ENCODE measurements around the gene REV3L. TPM values are rescaled to one million over a fixed set of nuclear protein-coding genes. Genes with fewer than 3 reads are reported as not detected.

Gene REV3L
- total RNA-seq, 1 donor from 2014 or later = 38.0 TPM

- H3K4me1 Mint-ChIP-seq (ENCODE audit: low read depth) = no peaks in the 10 kb centered on the region
- DNase-seq (ENCODE audit: low spot score) = no peak
- no peak overlapping the region for H3K4me3 Mint-ChIP-seq (ENCODE audit: unreplicated experiment)
- TF ChIP-seq CTCF (IDR thresholded peaks at IDR 0.05) = no peak
- no peaks in the 10 kb centered on the region for H3K27me3 Mint-ChIP-seq (ENCODE audit: low read depth)
- H3K9me3 Mint-ChIP-seq (ENCODE audit: low read depth) = no peaks in the 10 kb centered on the region
- H3K36me3 Mint-ChIP-seq (ENCODE audit: low read depth) = peaks cover 17% of the 10 kb centered on the region
- no peak overlapping the region for H3K27ac Mint-ChIP-seq (ENCODE audit: unreplicated experiment)
Measured at GRCh38 chr6:111411046-111411445, 72.0 kb downstream of the REV3L start.

DNA sequence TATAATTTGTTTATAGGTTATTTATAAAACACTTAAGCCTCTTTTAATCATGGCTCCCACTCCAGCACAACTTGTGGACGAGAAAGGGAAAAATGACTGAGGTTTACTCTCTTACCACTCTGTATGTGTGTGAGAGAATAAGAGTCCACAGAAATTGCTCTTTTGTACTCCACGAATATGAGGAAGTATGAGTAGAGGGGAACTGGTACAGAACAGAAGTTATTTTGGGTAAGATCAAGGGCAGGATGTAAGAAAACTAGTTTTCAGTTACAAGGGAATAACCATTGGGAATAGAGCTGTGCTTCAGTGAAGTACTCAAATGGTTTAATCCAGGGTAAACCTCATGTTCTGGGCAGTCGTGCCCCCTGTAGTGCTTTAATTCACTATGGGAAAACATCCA lies 72.6 kb downstream of the REV3L start:
- no peaks in the 10 kb centered on the region for H3K4me1 Mint-ChIP-seq (ENCODE audit: low read depth)
- H3K27ac Mint-ChIP-seq (ENCODE audit: unreplicated experiment) = no peak overlapping the region
- DNase-seq (ENCODE audit: low spot score) = no peak
- H3K4me3 Mint-ChIP-seq (ENCODE audit: unreplicated experiment) = no peak overlapping the region
- peaks cover 17% of the 10 kb centered on the region for H3K36me3 Mint-ChIP-seq (ENCODE audit: low read depth)
- H3K27me3 Mint-ChIP-seq (ENCODE audit: low read depth) = no peaks in the 10 kb centered on the region
- H3K9me3 Mint-ChIP-seq (ENCODE audit: low read depth) = no peaks in the 10 kb centered on the region
- no peak for TF ChIP-seq CTCF (IDR thresholded peaks at IDR 0.05)

GRCh38 chr6:111409430-111409829 lies 73.6 kb downstream of the REV3L start:
- H3K4me1 Mint-ChIP-seq (ENCODE audit: low read depth) = no peaks in the 10 kb centered on the region
- H3K27me3 Mint-ChIP-seq (ENCODE audit: low read depth) = no peaks in the 10 kb centered on the region
- H3K9me3 Mint-ChIP-seq (ENCODE audit: low read depth) = peaks cover 2% of the 10 kb centered on the region
- no peak overlapping the region for H3K4me3 Mint-ChIP-seq (ENCODE audit: unreplicated experiment)
- H3K27ac Mint-ChIP-seq (ENCODE audit: unreplicated experiment) = no peak overlapping the region
- TF ChIP-seq CTCF (IDR thresholded peaks at IDR 0.05) = no peak
- H3K36me3 Mint-ChIP-seq (ENCODE audit: low read depth) = peaks cover 20% of the 10 kb centered on the region
- no peak for DNase-seq (ENCODE audit: low spot score)

DNA sequence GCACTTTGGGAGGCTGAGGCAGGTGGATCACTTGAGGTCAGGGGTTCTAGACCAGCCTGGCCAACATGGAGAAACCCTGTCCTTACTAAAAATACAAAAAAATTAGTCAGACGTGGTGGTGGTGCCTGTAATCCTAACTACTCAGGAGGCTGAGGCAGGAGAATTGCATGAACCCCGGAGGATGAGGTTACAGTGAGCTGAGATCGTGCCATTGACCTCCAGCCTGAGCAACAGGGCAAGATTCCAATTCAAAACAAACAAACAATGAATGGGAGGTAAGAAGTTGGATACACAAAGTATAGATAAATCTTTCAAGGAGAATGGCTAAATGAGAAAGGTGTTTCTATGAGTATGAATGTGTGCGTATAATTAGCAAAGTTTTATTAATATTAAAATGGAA lies 75.3 kb downstream of the REV3L start:
- Mint-ChIP-seq H3K4me3 (ENCODE audit: unreplicated experiment) (no peak overlapping the region), H3K4me1 (ENCODE audit: low read depth) (no peaks in the 10 kb centered on the region), H3K27me3 (ENCODE audit: low read depth) (no peaks in the 10 kb centered on the region), H3K36me3 (ENCODE audit: low read depth) (peaks cover 37% of the 10 kb centered on the region), H3K9me3 (ENCODE audit: low read depth) (peaks cover 12% of the 10 kb centered on the region), H3K27ac (ENCODE audit: unreplicated experiment) (no peak overlapping the region)
- TF ChIP-seq CTCF (IDR thresholded peaks at IDR 0.05) = no peak
- no peak for DNase-seq (ENCODE audit: low spot score)

DNA sequence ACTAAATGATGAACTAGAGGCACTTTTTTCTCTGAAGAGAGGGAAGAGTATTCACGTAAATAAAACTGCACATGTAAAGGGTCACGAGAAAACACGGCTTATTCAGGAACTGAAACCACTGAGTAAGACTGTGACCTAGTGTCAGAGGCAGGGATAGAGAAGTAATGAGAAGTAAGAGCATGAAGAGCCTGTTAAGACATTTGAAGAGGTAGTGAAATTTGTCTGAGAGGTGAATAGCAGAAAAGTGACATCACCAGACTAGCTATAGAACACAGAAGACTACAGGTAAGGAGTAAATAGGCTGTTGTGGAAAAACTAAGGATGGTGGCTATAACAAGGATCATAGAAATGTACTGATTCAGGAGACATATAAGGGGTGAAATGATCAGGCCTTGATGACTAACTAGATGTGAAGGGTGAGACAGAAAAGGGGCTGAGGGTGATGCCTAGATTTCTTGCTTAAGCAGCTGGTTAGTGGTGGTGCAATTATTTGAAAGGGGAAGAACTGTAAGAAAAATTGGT lies 76.8 kb downstream of the REV3L start:
- H3K27me3 Mint-ChIP-seq (ENCODE audit: low read depth) = no peaks in the 10 kb centered on the region
- no peaks in the 10 kb centered on the region for H3K4me1 Mint-ChIP-seq (ENCODE audit: low read depth)

More for the DNA sequence above, 76.8 kb downstream of the REV3L start:
- no peak overlapping the region for H3K4me3 Mint-ChIP-seq (ENCODE audit: unreplicated experiment)
- DNase-seq (ENCODE audit: low spot score) = no peak
- H3K9me3 Mint-ChIP-seq (ENCODE audit: low read depth) = peaks cover 12% of the 10 kb centered on the region
- TF ChIP-seq CTCF (IDR thresholded peaks at IDR 0.05) = no peak
- H3K36me3 Mint-ChIP-seq (ENCODE audit: low read depth) = peaks cover 38% of the 10 kb centered on the region
- peak overlapping the region; percentile 5 for H3K27ac Mint-ChIP-seq (ENCODE audit: unreplicated experiment)

All from chondrocyte (in vitro differentiated cells).